NCI-H510A treated with DMSO at 0.1 percent for 48 hours (cell line): Measurements from ENCODE around the gene MED27.

Source experiments
- DNase-seq: peaks from one replicate; lab custom pipeline; 2025; lab: John Stamatoyannopoulos, UW

MED27 gene

GRCh38 chr9:131810351-131811170 is 269.1 kb downstream of the MED27 start:
- DNase-seq = peak; percentile 75
